ENCODE data around the gene LGSN.

Gene LGSN

DNA sequence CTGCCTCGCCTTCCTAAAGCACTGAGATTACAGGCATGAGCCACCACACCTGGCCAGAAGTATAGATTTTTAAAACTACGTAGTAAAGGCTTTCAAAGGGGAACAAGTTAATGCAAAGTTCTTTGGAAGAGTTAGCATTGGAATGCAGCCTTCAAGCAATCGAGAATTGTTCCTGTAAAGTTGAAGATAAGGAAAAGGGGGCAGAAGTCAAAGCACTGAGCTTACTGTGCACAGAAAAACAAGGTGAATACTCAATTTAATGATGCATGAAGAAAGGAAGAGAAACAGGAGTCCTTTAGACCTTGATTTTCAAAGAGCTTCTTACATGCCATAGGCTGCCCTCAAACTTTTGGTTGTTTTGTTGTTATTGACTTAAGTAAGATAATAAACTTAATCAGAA lies 29.1 kb upstream of the LGSN start:
- Histone ChIP-seq H3K4me3 (replicated peaks; ENCODE audit: insufficient read depth, low read length) (no peak overlapping the region), H3K27me3 (ENCODE audit: insufficient read depth, poor library complexity, severe bottlenecking) (peaks cover 2% of the 10 kb centered on the region)

DNA sequence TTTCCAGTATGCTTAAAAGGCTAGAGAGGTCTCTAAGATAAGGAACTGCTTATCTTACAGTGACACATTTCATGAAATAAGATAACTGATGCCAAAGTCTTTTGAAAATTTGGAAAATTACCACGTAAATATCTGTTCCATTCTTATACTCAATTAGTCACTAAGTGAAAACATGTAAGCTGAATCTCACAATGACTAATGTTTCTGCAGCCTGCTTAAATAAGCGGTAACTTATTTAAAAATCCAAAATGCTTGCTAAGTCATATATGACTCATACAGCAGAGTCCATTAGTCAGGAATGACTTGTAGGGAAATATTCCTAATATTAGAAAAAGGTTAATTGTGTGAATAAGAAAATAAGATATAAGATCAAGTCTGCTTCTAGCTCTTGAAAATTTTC lies 27.8 kb upstream of the LGSN start:
- Histone ChIP-seq H3K4me3 (replicated peaks; ENCODE audit: insufficient read depth, low read length) (no peak overlapping the region), H3K27me3 (ENCODE audit: insufficient read depth, poor library complexity, severe bottlenecking) (peaks cover 2% of the 10 kb centered on the region), H3K27ac (replicated peaks) (no peak overlapping the region)
- no peak for DNase-seq (ENCODE audit: low read depth in 1 of 2, low spot score in 1 of 2)
- TF ChIP-seq, protein P1, sequence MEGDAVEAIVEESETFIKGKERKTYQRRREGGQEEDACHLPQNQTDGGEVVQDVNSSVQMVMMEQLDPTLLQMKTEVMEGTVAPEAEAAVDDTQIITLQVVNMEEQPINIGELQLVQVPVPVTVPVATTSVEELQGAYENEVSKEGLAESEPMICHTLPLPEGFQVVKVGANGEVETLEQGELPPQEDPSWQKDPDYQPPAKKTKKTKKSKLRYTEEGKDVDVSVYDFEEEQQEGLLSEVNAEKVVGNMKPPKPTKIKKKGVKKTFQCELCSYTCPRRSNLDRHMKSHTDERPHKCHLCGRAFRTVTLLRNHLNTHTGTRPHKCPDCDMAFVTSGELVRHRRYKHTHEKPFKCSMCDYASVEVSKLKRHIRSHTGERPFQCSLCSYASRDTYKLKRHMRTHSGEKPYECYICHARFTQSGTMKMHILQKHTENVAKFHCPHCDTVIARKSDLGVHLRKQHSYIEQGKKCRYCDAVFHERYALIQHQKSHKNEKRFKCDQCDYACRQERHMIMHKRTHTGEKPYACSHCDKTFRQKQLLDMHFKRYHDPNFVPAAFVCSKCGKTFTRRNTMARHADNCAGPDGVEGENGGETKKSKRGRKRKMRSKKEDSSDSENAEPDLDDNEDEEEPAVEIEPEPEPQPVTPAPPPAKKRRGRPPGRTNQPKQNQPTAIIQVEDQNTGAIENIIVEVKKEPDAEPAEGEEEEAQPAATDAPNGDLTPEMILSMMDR (IDR thresholded peaks at IDR 0.05; ENCODE audit: insufficient read depth, low read length), result no peak
- TF ChIP-seq, protein P2, sequence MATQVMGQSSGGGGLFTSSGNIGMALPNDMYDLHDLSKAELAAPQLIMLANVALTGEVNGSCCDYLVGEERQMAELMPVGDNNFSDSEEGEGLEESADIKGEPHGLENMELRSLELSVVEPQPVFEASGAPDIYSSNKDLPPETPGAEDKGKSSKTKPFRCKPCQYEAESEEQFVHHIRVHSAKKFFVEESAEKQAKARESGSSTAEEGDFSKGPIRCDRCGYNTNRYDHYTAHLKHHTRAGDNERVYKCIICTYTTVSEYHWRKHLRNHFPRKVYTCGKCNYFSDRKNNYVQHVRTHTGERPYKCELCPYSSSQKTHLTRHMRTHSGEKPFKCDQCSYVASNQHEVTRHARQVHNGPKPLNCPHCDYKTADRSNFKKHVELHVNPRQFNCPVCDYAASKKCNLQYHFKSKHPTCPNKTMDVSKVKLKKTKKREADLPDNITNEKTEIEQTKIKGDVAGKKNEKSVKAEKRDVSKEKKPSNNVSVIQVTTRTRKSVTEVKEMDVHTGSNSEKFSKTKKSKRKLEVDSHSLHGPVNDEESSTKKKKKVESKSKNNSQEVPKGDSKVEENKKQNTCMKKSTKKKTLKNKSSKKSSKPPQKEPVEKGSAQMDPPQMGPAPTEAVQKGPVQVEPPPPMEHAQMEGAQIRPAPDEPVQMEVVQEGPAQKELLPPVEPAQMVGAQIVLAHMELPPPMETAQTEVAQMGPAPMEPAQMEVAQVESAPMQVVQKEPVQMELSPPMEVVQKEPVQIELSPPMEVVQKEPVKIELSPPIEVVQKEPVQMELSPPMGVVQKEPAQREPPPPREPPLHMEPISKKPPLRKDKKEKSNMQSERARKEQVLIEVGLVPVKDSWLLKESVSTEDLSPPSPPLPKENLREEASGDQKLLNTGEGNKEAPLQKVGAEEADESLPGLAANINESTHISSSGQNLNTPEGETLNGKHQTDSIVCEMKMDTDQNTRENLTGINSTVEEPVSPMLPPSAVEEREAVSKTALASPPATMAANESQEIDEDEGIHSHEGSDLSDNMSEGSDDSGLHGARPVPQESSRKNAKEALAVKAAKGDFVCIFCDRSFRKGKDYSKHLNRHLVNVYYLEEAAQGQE (IDR thresholded peaks at IDR 0.05; ENCODE audit: insufficient replicate concordance, low read depth), result no peak
- TF ChIP-seq POLR2AphosphoS5 (IDR thresholded peaks at IDR 0.05; ENCODE audit: low read depth), result no peak
- TF ChIP-seq SPI1 (IDR thresholded peaks at IDR 0.05; ENCODE audit: borderline replicate concordance, low read depth), result no peak
- TF ChIP-seq GABPA (IDR thresholded peaks at IDR 0.05; ENCODE audit: low read depth), result no peak

More for the DNA sequence above, 29.1 kb upstream of the LGSN start:
- no peak overlapping the region for H3K27ac ChIP-seq (replicated peaks)
- no peak for DNase-seq (ENCODE audit: low read depth in 1 of 2, low spot score in 1 of 2)
- TF ChIP-seq, protein P2 (IDR thresholded peaks at IDR 0.05; ENCODE audit: insufficient replicate concordance, low read depth), result no peak
- no peak for TF ChIP-seq GABPA (IDR thresholded peaks at IDR 0.05; ENCODE audit: low read depth)

DNA sequence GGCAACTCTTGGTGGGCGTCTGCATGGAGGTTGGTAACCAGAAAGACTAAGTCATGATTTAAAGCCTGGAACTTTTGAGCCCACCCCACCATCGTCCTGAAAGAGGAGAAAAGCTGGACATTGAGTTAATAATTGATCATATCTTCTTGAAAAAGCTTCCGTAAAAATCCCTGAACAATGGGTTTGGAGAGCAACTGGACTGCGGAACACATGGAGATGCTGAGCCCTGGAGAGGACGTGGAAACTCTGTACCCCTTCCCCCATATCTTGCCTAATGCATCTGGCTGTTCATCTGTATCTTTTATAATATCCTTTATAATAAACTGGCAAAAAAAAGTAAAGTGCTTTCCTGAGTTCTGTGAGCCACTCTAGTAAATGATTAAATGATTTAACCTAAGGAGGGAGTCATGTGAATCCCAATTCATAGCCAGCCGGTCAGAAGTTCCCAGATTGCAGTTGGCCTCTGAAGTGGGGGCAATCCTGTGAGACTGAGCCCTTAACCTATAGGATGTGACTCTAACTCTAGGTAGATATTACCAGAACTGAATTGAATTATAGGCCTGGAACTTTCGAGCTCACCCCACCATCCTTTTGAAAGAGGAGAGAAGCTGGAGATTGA lies 26.5 kb upstream of the LGSN start:
- Histone ChIP-seq H3K27ac (replicated peaks) (no peak overlapping the region), H3K4me3 (replicated peaks; ENCODE audit: insufficient read depth, low read length) (no peak overlapping the region), H3K27me3 (ENCODE audit: insufficient read depth, poor library complexity, severe bottlenecking) (peaks cover 2% of the 10 kb centered on the region)
- no peak for DNase-seq (ENCODE audit: low read depth in 1 of 2, low spot score in 1 of 2)
- TF ChIP-seq GABPA (IDR thresholded peaks at IDR 0.05; ENCODE audit: low read depth), result no peak
- TF ChIP-seq, protein P2 (IDR thresholded peaks at IDR 0.05; ENCODE audit: insufficient replicate concordance, low read depth), result no peak
- no peak for TF ChIP-seq SPI1 (IDR thresholded peaks at IDR 0.05; ENCODE audit: borderline replicate concordance, low read depth)
- TF ChIP-seq, protein P1 (IDR thresholded peaks at IDR 0.05; ENCODE audit: insufficient read depth, low read length), result no peak
- TF ChIP-seq POLR2AphosphoS5 (IDR thresholded peaks at IDR 0.05; ENCODE audit: low read depth), result no peak
